Measurements from ENCODE around the gene ATP2A2. TPM values are rescaled to one million over a fixed set of nuclear protein-coding genes. Genes with fewer than 3 reads are reported as not detected.

ATP2A2 gene
- total RNA-seq, 1 experiment from 2014 or later: 437 TPM

GRCh38 chr12:110379197-110379596, 98.2 kb downstream of the ATP2A2 start:
- no peaks in the 10 kb centered on the region for H3K27me3 Mint-ChIP-seq (ENCODE audit: unreplicated experiment)
- BruUV-seq (replicated peaks): no TSS peak

DNA sequence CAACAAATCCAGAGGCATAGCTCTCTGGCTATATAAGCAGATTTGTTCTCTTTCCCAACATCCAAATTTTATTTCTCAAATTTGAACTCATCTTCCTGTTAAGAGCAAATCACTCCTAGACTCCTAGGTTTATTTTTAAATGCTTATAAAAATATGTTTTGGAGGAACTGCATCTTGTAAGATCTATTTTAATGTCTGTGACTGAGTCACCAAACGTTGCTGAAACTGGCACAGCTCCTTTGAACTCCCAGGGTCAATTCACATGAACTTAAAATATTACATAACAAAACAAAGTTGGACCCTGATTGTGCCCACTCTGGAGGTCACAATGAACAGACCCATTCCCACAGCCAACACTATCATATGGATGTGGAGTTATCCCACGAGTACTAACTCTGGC, 98.6 kb downstream of the ATP2A2 start:
- peaks cover 4% of the 10 kb centered on the region for H3K4me1 Mint-ChIP-seq (ENCODE audit: low read depth, unreplicated experiment)
- no peaks in the 10 kb centered on the region for H3K9me3 Mint-ChIP-seq (ENCODE audit: low read depth, unreplicated experiment)
- DNase-seq: no peak
- H3K4me3 Mint-ChIP-seq (ENCODE audit: low read depth, unreplicated experiment): no peak overlapping the region
- intact Hi-C loops (cut with micrococcal nuclease; ENCODE audit: unreplicated experiment): no loop called here
- H3K36me3 Mint-ChIP-seq (ENCODE audit: insufficient read depth, unreplicated experiment): peaks cover 87% of the 10 kb centered on the region
- no peak for TF ChIP-seq CTCF (IDR thresholded peaks at IDR 0.05; ENCODE audit: unreplicated experiment)
- no peaks in the 10 kb centered on the region for H3K27me3 Mint-ChIP-seq (ENCODE audit: unreplicated experiment)
- CTCF ChIA-PET: interaction anchor here (1.2 kb wide), 1 partner anchor 52 kb away, joined by 3 read pairs; no protein-coding TSS in a partner anchor
- no peak overlapping the region for H3K27ac Mint-ChIP-seq (ENCODE audit: unreplicated experiment)
- BruUV-seq (replicated peaks): no TSS peak

More at GRCh38 chr12:110379197-110379596, 98.2 kb downstream of the ATP2A2 start:
- DNase-seq: no peak
- H3K9me3 Mint-ChIP-seq (ENCODE audit: low read depth, unreplicated experiment): no peaks in the 10 kb centered on the region
- intact Hi-C loops (cut with micrococcal nuclease; ENCODE audit: unreplicated experiment): no loop called here
- H3K27ac Mint-ChIP-seq (ENCODE audit: unreplicated experiment): no peak overlapping the region
- no peak overlapping the region for H3K4me3 Mint-ChIP-seq (ENCODE audit: low read depth, unreplicated experiment)
- CTCF ChIA-PET: interaction anchor here (0.6 to 1.2 kb wide), 2 partner anchors 52 to 284 kb away, joined by 3 read pairs; no protein-coding TSS in a partner anchor
- no peak for TF ChIP-seq CTCF (IDR thresholded peaks at IDR 0.05; ENCODE audit: unreplicated experiment)
- no peaks in the 10 kb centered on the region for H3K4me1 Mint-ChIP-seq (ENCODE audit: low read depth, unreplicated experiment)
- H3K36me3 Mint-ChIP-seq (ENCODE audit: insufficient read depth, unreplicated experiment): peaks cover 83% of the 10 kb centered on the region

- no peaks in the 10 kb centered on the region for H3K9me3 Mint-ChIP-seq (ENCODE audit: low read depth, unreplicated experiment)
- H3K4me1 Mint-ChIP-seq (ENCODE audit: low read depth, unreplicated experiment): peaks cover 14% of the 10 kb centered on the region
- DNase-seq: no peak
- H3K4me3 Mint-ChIP-seq (ENCODE audit: low read depth, unreplicated experiment): no peak overlapping the region
- no TSS peak for BruUV-seq (replicated peaks)
- no peaks in the 10 kb centered on the region for H3K27me3 Mint-ChIP-seq (ENCODE audit: unreplicated experiment)
- H3K27ac Mint-ChIP-seq (ENCODE audit: unreplicated experiment): no peak overlapping the region
- H3K36me3 Mint-ChIP-seq (ENCODE audit: insufficient read depth, unreplicated experiment): peaks cover 83% of the 10 kb centered on the region
- TF ChIP-seq CTCF (IDR thresholded peaks at IDR 0.05; ENCODE audit: unreplicated experiment): no peak
- CTCF ChIA-PET: no interaction called here
- intact Hi-C loops (cut with micrococcal nuclease; ENCODE audit: unreplicated experiment): no loop called here
These were observed 101.6 kb downstream of the ATP2A2 start for GRCh38 chr12:110382683-110383082.

Other genes with a start within 250 kb of the ATP2A2 start
- 14.2 and 14.7 TPM in 2 replicates for gene C12orf76, start 232.7 kb upstream of the ATP2A2 start, total RNA-seq (2022)
- gene IFT81, start 156.9 kb upstream of the ATP2A2 start, total RNA-seq (2022): 13.0 and 16.4 TPM in 2 replicates
- 111 and 136 TPM in 2 replicates for gene ANAPC7, start 122.5 kb downstream of the ATP2A2 start, total RNA-seq (2022)
- gene ARPC3, start 169.1 kb downstream of the ATP2A2 start, total RNA-seq (2022): 321 and 344 TPM in 2 replicates
- 31.8 and 35.9 TPM in 2 replicates for gene GPN3, start 187.0 kb downstream of the ATP2A2 start, total RNA-seq (2022)
- 10.5 and 11.2 TPM in 2 replicates for gene FAM216A, start 187.6 kb downstream of the ATP2A2 start, total RNA-seq (2022)
- gene VPS29, start 220.9 kb downstream of the ATP2A2 start, total RNA-seq (2022): 156 and 164 TPM in 2 replicates
- 0.80 and 1.9 TPM in 2 replicates for gene RAD9B, start 221.1 kb downstream of the ATP2A2 start, total RNA-seq (2022)

Data from Calu3 (cell line).